Stimulated activated naive CD8-positive, alpha-beta T cell treated with anti-CD3 and anti-CD28 coated beads, Interleukin-15, Interleukin-2, amounts not matched to agents 100 ng/mL and 50 ng/mL, for 24 hours (primary cell): ENCODE measurements around the gene SYTL3.
A peak's percentile ranks its signal among the peaks of the same experiment; 100 is the strongest.
"Not testable (repeated sequence)": the region's sequence is repeated elsewhere in the genome, so short reads cannot be mapped to it uniquely, and the experiment has no call there.

Experiments used
- H3K27ac Mint-ChIP-seq: one replicate; pipeline ENCODE4 v1.8.0; 2021; ENCODE audit warnings: mild to moderate bottlenecking, mixed read lengths
- H3K27me3 Mint-ChIP-seq: one replicate; pipeline ENCODE4 v1.8.0; 2021; ENCODE audit warnings: mixed read lengths
- H3K36me3 Mint-ChIP-seq: one replicate; pipeline ENCODE4 v1.8.0; 2021; ENCODE audit warnings: low read depth, mixed read lengths
- H3K4me1 Mint-ChIP-seq: one replicate; pipeline ENCODE4 v1.8.0; 2021; ENCODE audit warnings: low read depth, mixed read lengths
- H3K4me3 Mint-ChIP-seq: one replicate; pipeline ENCODE4 v1.8.0; 2021; ENCODE audit warnings: mild to moderate bottlenecking, mixed read lengths
- H3K9me3 Mint-ChIP-seq: one replicate; pipeline ENCODE4 v1.8.0; 2021; ENCODE audit warnings: mixed read lengths

Gene SYTL3

GRCh38 chr6:158645064-158646022 is 4.5 kb upstream of the SYTL3 start:
- H3K4me1 Mint-ChIP-seq, result peaks cover 86% of the 10 kb centered on the region
- H3K36me3 Mint-ChIP-seq, result peaks cover 44% of the 10 kb centered on the region
- H3K27me3 Mint-ChIP-seq, result no peaks in the 10 kb centered on the region
- H3K9me3 Mint-ChIP-seq, result no peaks in the 10 kb centered on the region
- H3K27ac Mint-ChIP-seq, result peak overlapping the region; percentile 93
- H3K4me3 Mint-ChIP-seq, result peak overlapping the region; percentile 98

DNA sequence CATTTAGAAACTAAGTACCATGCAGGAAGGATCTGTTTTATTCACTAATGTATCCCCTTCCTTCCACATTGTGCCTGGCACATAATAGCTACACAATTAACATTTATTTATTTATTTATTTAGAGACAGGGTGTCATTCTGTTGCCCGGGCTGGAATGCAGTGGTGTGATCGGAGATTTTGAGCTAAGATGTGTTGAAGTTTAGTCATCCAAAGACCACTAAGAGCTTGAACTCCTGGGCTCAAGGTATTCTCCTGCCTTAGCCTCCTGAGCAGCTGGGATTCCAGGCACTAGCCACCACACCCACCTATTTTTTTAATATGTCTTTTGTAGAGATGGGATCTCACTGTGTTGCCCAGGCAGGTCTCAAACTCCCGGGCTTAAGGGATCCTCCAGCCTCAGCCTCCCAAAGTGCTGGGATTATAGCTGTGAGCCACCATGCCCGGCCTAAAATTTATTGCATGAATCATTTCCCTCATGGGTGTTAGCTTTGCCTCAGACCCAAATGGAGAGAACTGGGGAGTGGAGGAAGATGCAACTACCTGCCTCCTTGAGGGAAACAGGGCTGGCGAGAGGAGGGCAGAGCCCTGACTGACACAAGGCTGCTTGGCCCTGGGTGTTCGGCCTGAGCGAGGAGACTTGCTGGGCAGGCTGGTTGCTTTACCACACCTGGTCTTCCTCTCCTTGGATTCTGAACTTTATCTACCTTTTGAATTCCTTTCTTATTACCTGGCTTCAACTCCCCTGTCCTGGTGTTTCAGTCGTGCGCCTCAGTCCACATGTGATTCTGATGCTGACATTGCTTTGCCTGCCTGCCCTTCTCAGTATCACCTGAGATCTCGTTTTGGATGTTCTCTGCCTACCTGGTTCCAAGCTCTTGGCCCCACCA is 3.6 kb upstream of the SYTL3 start:
- H3K36me3 Mint-ChIP-seq, result peaks cover 41% of the 10 kb centered on the region
- H3K4me1 Mint-ChIP-seq, result peaks cover 82% of the 10 kb centered on the region
- peak overlapping the region; percentile 98 for H3K4me3 Mint-ChIP-seq
- no peaks in the 10 kb centered on the region for H3K27me3 Mint-ChIP-seq
- H3K9me3 Mint-ChIP-seq, result no peaks in the 10 kb centered on the region
- H3K27ac Mint-ChIP-seq, result peak overlapping the region; percentile 93

GRCh38 chr6:158647501-158647900 is 2.4 kb upstream of the SYTL3 start:
- H3K36me3 Mint-ChIP-seq, result peaks cover 38% of the 10 kb centered on the region
- H3K4me3 Mint-ChIP-seq, result no peak overlapping the region
- peaks cover 74% of the 10 kb centered on the region for H3K4me1 Mint-ChIP-seq
- H3K27ac Mint-ChIP-seq, result peak overlapping the region; percentile 6
- H3K27me3 Mint-ChIP-seq, result no peaks in the 10 kb centered on the region
- no peaks in the 10 kb centered on the region for H3K9me3 Mint-ChIP-seq

DNA sequence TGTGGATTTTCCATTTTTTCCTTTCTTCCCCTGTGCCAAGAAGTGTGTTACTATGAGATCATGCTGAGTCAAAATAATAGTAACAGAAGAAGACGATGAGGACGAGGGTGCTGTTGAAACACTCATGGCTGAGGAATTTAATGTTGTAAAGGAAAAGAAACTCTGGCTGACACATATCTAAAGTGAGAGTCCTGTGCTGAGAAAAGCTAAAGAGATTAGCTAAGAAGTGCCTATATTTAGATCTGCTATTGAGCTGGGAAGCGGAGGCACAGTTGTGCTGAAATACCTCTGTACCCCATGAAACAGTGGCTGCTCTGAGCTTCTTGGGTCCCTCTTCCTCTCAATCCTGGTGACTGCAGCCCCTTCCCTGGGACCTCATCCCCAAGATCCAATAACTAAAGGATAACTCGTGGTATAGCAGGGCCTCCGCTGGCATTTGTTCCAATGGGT is 1.1 kb upstream of the SYTL3 start:
- Mint-ChIP-seq H3K4me1 (peaks cover 78% of the 10 kb centered on the region), H3K9me3 (no peaks in the 10 kb centered on the region), H3K27ac (peak overlapping the region; percentile 99), H3K27me3 (no peaks in the 10 kb centered on the region), H3K36me3 (peaks cover 41% of the 10 kb centered on the region), H3K4me3 (peak overlapping the region; percentile 91)

DNA sequence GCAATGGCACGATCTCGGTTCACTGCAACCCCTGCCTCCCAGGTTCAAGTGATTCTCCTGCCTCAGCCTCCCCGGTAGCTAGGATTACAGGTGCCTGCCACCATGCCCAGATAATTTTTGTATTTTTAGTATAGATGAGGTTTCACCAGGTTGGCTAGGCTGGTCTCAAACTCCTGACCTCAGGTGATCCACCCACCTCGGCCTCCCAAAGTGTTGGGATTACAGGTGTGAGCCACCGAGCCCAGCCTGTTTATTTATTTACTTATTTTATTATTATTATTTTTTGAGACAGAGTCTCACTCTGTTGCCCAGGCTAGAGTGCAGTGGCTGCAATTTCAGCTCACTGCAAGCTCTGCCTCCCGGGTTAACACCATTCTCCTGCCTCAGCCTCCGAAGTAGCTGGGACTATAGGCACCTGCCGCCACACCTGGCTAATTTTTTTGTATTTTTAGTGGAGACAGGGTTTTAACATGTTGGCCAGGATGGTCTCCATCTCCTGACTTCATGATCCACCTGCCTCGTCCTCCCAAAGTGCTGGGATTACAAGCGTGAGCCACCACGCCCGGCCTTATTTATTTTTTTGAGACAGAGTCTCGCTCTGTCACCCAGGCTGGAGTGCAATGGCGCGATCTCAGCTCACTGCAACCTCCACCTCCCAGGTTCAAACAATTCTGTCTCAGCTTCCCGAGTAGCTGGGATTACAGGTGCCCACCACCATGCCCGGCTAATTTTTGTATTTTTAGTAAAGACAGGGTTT is 2.3 kb downstream of the SYTL3 start:
- H3K4me1 Mint-ChIP-seq, result peaks cover 86% of the 10 kb centered on the region
- H3K36me3 Mint-ChIP-seq, result peaks cover 72% of the 10 kb centered on the region

DNA sequence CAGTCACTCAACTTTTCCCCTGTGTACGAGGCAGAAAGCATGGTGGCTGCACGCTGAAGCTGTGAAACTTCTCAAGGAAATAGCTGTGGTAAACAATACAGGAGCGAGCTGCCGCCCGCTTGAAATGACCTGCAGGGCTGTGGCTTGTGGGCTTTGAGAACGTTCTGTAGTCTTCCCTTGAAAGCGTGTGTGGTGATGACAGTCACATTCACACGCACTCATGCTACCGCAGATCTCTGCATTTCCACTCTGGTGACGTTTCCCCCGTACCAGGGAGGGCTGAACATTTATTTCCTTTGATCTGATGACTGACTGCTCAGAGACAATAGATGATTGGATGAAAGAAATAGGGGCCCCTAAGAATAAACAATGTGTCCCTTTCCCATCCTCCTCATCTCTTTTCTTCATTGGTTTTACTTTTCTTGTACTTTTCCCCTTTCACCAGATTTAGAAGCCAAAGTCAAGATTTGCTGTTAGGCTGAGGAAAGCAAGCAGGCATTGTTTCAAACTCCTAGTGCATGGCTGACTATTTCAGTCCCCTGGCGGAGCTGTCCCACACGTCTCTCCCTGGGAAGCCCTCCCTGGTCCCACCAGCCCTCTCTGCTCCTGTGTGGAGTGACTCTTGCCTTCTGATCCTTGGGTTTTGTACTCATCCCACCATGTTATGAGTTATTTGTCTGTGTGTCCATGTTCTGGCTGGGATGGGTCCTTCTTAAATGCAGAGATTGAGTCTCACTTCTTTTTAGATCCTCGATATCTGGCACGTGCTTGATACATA is 3.9 kb downstream of the SYTL3 start:
- peaks cover 78% of the 10 kb centered on the region for H3K36me3 Mint-ChIP-seq
- no peaks in the 10 kb centered on the region for H3K27me3 Mint-ChIP-seq
- no peaks in the 10 kb centered on the region for H3K9me3 Mint-ChIP-seq
- H3K27ac Mint-ChIP-seq, result peak overlapping the region; percentile 99
- peaks cover 75% of the 10 kb centered on the region for H3K4me1 Mint-ChIP-seq
- peak overlapping the region; percentile 91 for H3K4me3 Mint-ChIP-seq

More for the DNA sequence above, 2.3 kb downstream of the SYTL3 start:
- Mint-ChIP-seq H3K4me3 (peak overlapping the region; percentile 91), H3K27ac (peak overlapping the region; percentile 99)
- not testable (repeated sequence) for H3K27me3 Mint-ChIP-seq, H3K9me3 Mint-ChIP-seq

DNA sequence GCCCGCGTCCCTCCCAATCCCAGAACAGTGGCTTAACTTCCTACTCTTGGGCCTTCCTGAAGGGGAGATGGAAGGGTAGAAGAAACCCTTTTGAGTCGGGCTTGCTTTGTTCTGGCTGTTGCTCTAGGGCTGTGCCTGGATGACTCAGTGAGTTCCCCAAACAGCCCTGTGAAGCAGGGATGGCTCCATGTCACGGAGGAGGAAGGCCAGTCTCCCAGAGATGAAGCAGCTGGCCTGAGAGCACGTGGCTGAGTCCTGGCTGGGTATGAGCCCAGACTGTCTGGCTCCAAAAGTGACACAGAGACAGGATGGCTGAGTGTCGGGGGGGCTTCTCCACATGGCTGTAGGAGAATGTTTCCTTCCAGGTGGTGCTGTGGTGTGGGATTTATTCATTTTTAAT is 4.6 kb downstream of the SYTL3 start:
- Mint-ChIP-seq H3K9me3 (no peaks in the 10 kb centered on the region), H3K4me3 (peak overlapping the region; percentile 91), H3K36me3 (peaks cover 85% of the 10 kb centered on the region), H3K4me1 (peaks cover 75% of the 10 kb centered on the region), H3K27me3 (no peaks in the 10 kb centered on the region), H3K27ac (peak overlapping the region; percentile 99)

DNA sequence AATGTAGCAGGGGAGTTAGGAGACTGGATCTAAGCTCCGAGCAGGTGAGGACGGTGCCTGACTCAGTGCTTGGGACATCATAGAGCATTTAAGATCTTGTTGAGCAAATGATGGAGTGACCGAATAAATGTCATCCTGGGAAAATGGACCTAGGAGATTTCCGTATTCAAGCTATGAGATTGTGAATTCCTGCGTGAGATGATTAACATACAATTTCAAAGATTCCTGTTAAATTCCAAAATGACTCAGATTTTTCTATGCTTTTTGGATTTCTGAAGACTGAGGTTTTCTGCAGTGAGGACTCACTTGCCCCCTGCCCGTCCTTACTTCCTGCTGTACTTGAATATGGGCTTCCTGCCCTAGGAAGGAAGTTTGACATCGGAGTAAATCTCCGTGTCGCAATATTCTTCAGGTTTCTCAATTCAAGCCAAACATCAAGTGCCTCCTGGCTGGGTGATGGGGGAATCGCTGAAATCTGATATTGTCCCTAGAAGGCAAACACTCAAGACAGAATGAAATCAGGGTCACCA is 5.2 kb downstream of the SYTL3 start:
- Mint-ChIP-seq H3K4me1 (peaks cover 75% of the 10 kb centered on the region), H3K4me3 (peak overlapping the region; percentile 91), H3K27me3 (no peaks in the 10 kb centered on the region), H3K27ac (peak overlapping the region; percentile 99), H3K9me3 (no peaks in the 10 kb centered on the region), H3K36me3 (peaks cover 85% of the 10 kb centered on the region)

GRCh38 chr6:158655569-158656450 is 6.0 kb downstream of the SYTL3 start:
- Mint-ChIP-seq H3K27me3 (no peaks in the 10 kb centered on the region), H3K4me3 (peak overlapping the region; percentile 91), H3K4me1 (peaks cover 79% of the 10 kb centered on the region), H3K9me3 (no peaks in the 10 kb centered on the region), H3K27ac (peak overlapping the region; percentile 99), H3K36me3 (peaks cover 87% of the 10 kb centered on the region)

DNA sequence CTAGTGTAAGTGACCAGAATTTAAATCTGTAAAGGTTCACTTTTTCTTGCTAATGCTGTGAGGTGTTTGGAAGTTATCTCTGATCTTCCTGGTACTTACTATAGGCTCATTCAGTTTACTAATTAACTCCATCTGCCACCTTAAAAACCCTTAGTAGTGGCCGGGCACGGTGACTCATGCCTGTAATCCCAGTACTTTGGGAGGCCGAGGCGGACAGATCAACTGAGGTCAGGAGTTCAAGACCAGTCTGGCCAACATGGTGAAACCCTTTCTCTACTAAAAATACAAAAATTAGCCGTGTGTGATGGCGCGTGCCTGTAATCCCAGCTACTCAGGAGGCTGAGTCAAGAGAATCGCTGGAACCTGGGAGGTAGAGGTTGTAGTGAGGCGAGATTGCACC is 7.1 kb downstream of the SYTL3 start:
- Mint-ChIP-seq H3K36me3 (peaks cover 82% of the 10 kb centered on the region), H3K4me1 (peaks cover 78% of the 10 kb centered on the region), H3K4me3 (peak overlapping the region; percentile 15)
- H3K27ac Mint-ChIP-seq, H3K9me3 Mint-ChIP-seq, H3K27me3 Mint-ChIP-seq: not testable (repeated sequence)

DNA sequence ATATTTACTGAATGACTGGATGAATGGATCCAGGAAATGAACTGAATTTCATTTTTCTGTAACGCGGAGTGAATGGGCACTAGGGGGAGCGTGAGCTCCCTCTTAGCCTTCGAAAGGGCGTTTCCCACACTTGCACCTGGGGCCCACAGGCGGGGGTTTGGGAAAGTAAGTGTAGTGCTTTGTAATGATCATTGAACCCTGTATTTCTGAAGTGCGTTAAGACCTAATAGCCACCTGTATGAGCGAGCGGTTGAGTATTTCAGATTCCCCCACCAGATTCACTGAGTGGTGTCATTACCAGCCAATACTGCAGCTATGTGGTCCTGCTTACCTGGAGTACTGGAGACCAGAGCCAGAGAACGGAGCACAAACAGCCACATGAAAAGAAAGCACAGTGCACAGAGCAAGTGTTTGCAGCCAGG is 10.5 kb downstream of the SYTL3 start:
- H3K9me3 Mint-ChIP-seq, result no peaks in the 10 kb centered on the region
- H3K36me3 Mint-ChIP-seq, result peaks cover 85% of the 10 kb centered on the region
- H3K27me3 Mint-ChIP-seq, result no peaks in the 10 kb centered on the region
- peaks cover 61% of the 10 kb centered on the region for H3K4me1 Mint-ChIP-seq
- H3K4me3 Mint-ChIP-seq, result no peak overlapping the region
- no peak overlapping the region for H3K27ac Mint-ChIP-seq

- Mint-ChIP-seq H3K36me3 (peaks cover 83% of the 10 kb centered on the region), H3K4me1 (peaks cover 52% of the 10 kb centered on the region), H3K27ac (no peak overlapping the region), H3K4me3 (no peak overlapping the region), H3K27me3 (no peaks in the 10 kb centered on the region), H3K9me3 (no peaks in the 10 kb centered on the region)
Measured at GRCh38 chr6:158661156-158661685, 11.4 kb downstream of the SYTL3 start.

- H3K27ac Mint-ChIP-seq, result no peak overlapping the region
- peaks cover 52% of the 10 kb centered on the region for H3K4me1 Mint-ChIP-seq
- peaks cover 83% of the 10 kb centered on the region for H3K36me3 Mint-ChIP-seq
- no peaks in the 10 kb centered on the region for H3K9me3 Mint-ChIP-seq
- H3K4me3 Mint-ChIP-seq, result no peak overlapping the region
- H3K27me3 Mint-ChIP-seq, result no peaks in the 10 kb centered on the region
Measured at GRCh38 chr6:158662607-158662953, 12.7 kb downstream of the SYTL3 start.
